ENCODE measurements around the gene LRRC36.
A peak's percentile ranks its signal among the peaks of the same experiment; 100 is the strongest.

LRRC36 gene

GRCh38 chr16:67404740-67405226 lies 78.2 kb downstream of the LRRC36 start:
- no peak overlapping the region for H3K4me3 ChIP-seq (replicated peaks; ENCODE audit: low read depth, low read length)
- no peak for TF ChIP-seq CTCF (IDR thresholded peaks at IDR 0.05; ENCODE audit: low read length, missing control alignments)
- DNase-seq (ENCODE audit: low read depth): no peak

- no peak overlapping the region for H3K4me3 ChIP-seq (replicated peaks; ENCODE audit: low read depth, low read length)
- TF ChIP-seq CTCF (IDR thresholded peaks at IDR 0.05; ENCODE audit: low read length, missing control alignments): no peak
- DNase-seq (ENCODE audit: low read depth): no peak
Observed at GRCh38 chr16:67405336-67405735, 78.7 kb downstream of the LRRC36 start.

DNA sequence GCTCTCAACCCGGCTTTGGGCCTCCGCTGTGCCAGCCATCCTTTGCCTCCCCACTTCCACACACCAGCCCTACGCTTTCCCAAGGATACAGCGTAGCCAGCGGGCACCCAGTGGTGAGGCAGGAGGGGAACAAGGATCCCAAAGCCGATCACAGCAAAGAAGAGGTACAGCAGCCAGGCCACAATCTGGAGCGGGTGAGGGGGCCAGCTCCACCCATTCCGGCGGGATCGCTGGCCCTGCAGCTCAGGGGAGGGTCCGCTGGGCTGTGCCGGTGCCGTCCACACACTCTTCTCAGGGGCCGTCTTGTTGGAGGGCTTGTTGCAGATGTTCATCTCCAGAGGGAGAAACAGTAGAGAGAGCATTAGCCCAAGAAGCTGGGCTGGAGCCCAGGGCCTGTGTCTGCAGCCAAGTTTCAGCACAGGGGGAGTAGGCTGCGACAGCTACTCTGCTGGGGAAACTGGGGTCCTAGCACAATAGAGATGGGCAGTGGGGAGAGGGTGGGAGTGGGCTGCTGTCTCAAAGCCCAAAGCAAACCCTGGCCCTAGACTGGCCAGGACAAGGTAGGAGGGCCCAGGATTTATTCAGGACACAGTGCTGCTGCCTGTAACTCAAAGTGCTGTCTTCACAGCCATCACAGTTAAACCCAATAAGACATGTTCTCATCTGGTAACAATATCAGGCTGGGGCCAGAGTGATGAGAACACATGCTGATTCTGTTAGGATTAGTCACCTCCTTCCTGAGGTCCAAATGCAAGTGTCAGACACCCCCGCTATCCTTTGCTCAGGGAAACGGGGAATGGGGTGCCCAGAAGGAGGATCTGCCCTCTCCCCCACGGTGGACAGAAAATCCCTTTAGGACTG lies 79.7 kb downstream of the LRRC36 start:
- DNase-seq (ENCODE audit: low read depth): peak; percentile 71
- H3K4me3 ChIP-seq (replicated peaks; ENCODE audit: low read depth, low read length): no peak overlapping the region
- no peak for TF ChIP-seq CTCF (IDR thresholded peaks at IDR 0.05; ENCODE audit: low read length, missing control alignments)

DNA sequence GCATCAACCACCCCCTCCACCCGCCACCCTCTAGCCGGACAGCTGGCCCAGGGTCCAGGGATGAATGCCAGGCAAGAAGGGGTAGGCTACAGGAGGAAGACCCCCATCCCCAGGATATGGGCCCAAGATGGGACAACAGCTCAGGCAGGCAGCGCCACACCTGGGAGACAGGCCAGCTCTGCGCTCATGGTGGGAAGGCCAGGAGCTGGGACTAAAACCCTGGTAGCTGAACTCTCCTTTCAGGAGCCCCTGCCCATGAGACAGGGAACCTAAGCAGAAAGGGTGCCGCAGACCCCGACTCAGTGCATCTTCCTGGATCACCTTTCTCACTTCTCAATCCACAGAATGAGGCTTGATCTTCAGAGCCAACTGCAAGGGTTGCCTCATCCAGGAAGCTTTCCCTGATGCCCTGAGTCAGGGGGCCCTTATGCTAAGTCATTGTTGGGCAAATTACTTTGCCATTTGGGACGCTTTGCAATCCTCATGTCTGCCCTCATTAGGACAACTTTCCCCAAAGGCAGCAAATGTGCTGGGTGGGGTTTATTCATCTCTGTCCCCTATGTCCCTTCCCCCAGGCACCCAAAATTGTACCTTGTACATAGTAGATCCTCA lies 80.7 kb downstream of the LRRC36 start:
- H3K4me3 ChIP-seq (replicated peaks; ENCODE audit: low read depth, low read length): no peak overlapping the region
- no peak for DNase-seq (ENCODE audit: low read depth)
- no peak for TF ChIP-seq CTCF (IDR thresholded peaks at IDR 0.05; ENCODE audit: low read length, missing control alignments)

DNA sequence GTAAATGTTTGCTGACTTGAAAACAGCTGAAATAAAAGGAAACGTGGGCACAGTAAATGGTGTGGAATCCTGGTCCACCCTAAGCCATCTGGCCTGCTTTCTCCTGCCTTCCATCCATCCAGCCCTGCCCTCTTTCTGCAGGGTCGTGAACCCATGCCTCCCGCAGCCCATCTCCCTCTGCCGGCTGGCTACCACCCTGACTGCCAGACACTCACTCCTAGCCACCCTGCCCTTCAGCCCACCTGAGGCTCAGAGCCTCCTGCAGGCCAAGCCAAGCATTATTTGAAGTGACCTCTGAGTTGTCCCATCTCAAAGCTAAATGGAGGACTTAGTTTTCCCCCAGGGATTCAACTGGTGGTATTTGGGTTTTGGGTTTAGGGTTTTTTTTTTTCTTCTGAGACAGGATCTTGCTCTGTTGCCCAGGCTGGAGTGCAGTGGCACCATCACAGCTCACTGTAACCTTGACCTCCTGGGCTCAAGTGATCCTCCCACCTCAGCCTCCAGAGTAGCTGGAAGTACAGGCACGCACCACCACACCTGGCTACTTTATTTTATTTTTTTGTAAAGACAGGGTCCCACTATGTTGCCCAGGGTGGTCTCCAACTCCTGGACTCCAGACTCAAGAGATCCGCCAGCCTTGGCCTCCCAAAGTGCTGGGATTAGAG lies 81.3 kb downstream of the LRRC36 start:
- DNase-seq (ENCODE audit: low read depth): no peak
- no peak overlapping the region for H3K4me3 ChIP-seq (replicated peaks; ENCODE audit: low read depth, low read length)
- no peak for TF ChIP-seq CTCF (IDR thresholded peaks at IDR 0.05; ENCODE audit: low read length, missing control alignments)

- TF ChIP-seq CTCF (IDR thresholded peaks at IDR 0.05; ENCODE audit: low read length, missing control alignments): no peak
- DNase-seq (ENCODE audit: low read depth): no peak
- H3K4me3 ChIP-seq (replicated peaks; ENCODE audit: low read depth, low read length): no peak overlapping the region
Observed at GRCh38 chr16:67409631-67410030, 83.0 kb downstream of the LRRC36 start.
